GM12892 (cell line): Measurements from ENCODE around the gene CD1D.

ENCODE experiments used
- POLR2A ChIP-seq: IDR thresholded peaks from 2 replicates; pipeline ENCODE4 v1.6.1; 2011; ENCODE audit warnings: low read depth, low read length, control low read depth
- TAF1 ChIP-seq: IDR thresholded peaks from 2 replicates; pipeline ENCODE4 v1.6.1; 2011; ENCODE audit warnings: low read depth, mild to moderate bottlenecking, control low read depth, low read length, borderline replicate concordance

GRCh38 chr1:158196461-158196860 is 15.8 kb downstream of the CD1D start:
- TF ChIP-seq POLR2A (no peak), TAF1 (no peak)
